ENCODE data around the gene AGRP.

AGRP gene

DNA sequence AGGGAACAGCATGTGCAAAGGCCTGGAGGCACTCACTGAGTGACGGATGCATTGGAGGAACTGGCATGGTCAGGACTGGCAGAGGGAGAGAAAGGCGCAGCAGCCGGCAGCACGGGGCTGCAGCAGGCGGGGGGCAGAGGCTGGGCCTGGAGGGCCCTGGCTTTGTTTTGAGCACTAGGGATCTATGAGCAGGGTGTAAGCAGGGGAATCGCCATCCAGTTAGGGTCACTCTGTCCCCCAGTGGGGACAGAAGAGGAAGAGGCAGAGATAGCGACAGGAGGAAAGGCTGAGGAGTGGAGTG, 38.3 kb downstream of the AGRP start:
- no peak for DNase-seq

DNA sequence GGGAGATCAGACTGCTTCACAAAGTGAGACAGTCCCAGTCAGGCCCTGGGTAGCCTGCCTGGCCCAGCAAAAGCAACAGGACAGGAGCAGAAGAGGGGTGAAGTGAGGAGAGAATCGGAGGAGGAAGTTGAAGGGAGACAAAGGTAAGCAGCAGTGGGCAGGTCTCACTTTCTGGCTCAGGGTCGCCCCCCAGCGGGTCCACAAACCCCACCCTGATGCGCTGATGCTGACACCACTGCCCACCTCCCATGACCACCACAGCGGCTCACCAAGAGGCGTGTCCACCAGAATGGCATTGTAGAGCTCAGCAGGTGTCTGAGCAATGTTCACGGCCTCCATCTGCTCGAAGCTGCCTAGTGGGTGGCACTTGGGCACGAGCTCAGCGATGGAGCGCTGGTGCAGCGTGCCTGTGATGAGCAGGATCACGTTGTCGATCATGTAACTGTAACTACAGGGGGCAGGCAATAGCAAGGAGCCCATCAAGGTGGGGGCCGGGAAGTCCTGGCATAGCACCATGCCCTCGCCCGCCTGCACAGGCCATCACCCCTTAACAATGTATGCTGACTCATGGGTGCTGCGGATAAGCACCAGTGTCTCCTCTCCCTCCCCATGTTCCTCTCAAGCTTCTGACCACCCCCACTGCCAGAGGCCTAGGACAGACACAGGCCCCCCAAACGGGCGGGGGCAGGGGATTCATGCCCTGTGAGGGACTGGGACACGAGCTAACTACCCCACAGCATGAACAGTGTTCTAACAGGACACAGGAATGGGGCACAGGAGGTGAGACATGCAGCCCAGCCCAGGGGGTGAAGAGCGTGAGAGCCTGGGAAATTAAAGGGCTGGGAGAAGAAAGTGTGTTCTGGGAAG, 38.9 kb downstream of the AGRP start:
- no peak for DNase-seq

- DNase-seq, result no peak
These were observed 40.1 kb downstream of the AGRP start for GRCh38 chr16:67443265-67443664.

DNA sequence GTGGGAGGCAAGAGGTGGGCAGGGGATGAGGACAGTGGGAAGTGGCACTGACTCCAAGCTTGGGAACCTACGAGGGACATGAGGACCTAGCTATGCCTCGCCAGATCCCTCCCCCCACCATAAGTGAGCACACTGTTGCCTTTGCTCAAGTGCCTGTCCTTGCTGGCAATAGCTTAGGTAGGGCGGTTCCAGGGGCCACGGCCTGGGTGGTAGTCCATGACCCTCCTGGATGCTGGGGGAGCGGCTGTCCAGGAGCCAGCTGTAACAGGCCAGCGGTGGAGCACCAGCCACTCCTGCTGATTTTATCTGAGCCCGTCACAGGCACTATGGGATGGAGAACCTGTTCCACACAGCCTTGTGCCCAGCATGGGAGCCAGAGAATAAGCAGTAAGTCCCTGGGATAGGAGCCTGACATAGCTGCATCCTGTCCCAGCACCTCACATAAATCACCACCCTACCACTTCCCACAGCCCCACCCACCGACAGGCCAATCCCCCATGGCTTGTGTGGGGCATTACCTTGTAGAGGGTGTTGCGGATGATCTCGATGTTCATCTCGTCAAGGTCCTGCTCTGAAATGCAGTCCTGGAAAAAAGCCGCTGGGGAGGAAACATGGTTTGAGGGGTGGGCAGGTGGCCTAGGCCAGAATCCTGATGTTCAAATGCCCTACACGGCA, 40.6 kb downstream of the AGRP start:
- DNase-seq, result no peak

DNA sequence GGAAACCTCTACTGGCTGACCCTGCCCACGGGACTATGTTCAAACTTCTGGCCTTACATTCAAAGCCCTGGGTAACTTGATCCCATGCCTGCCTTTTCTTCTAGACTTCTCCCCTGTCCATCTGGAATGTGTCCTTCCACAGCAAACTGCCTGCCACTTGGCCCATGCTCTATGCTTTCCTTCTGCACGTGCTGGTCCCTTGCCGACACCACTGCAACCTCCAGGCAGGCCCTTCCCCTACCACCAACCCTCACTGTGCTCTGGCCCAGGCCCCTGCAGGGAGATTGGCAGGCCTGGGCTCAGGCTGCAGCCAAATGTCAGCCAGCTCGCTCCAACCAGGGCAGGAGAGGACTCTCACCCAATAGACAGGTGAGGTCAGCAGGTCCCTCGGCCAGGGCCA, 41.4 kb downstream of the AGRP start:
- DNase-seq, result no peak

GRCh38 chr16:67441271-67441753, 42.0 kb downstream of the AGRP start:
- no peak for DNase-seq

- no peak for DNase-seq
These were observed 44.4 kb downstream of the AGRP start for GRCh38 chr16:67438824-67439393.

DNA sequence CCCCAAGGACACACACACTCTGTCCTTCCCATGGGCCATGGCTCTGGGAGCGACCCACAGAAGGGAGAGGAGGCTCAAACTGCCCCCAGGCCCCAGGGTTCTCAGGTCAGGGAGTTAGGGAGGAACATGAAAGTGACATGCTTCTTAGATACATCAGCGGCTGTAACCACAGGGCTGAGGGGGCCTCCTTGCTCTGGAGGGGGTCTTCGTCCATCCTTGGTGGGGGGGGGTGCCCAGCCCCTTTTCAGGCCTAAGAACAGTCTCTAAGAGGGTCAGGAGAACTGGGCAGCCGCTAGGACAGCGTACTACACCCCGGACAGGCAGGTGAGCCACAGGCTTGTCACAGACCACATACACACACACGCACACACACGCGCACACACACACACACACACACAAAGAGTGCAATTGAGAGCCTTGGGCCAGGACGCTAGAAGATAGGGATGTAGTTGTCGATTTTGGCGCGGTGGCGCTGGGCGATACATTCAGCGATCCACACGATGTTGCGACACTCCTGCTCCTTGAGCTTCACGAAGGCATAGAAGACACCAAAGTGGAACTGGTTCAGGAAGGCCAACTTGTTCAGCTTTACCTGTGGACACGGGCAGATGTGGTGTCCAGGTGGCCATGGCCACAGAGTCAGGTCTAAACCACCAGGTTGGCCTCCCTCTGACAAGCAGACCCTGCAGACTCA, 45.1 kb downstream of the AGRP start:
- no peak for DNase-seq

- DNase-seq, result no peak
These were observed 45.8 kb downstream of the AGRP start for GRCh38 chr16:67437513-67437912.

- DNase-seq, result no peak
These were observed 46.6 kb downstream of the AGRP start for GRCh38 chr16:67436640-67437193.

- no peak for DNase-seq
These were observed 47.6 kb downstream of the AGRP start for GRCh38 chr16:67435758-67436164.

- DNase-seq, result no peak
These were observed 50.1 kb downstream of the AGRP start for GRCh38 chr16:67433131-67433719.

Data from activated naive CD4-positive, alpha-beta T cell treated with Interleukin-2 at 50 U/mL for 16 hours (primary cell).